Kidney epithelial cell (primary cell): ENCODE data around the gene PRKD1. TPM values are rescaled to one million over a fixed set of nuclear protein-coding genes. Genes with fewer than 3 reads are reported as not detected.

Experiments used
- DNase-seq: peaks from one replicate; pipeline ENCODE4 v3.0.0-alpha.2; 2010; ENCODE audit warnings: low read depth
- H3K27me3 ChIP-seq: 2 replicates; pipeline ENCODE4 v1.6.0; 2011; ENCODE audit warnings: low read length; ENCODE audit not compliant: control insufficient read depth, insufficient read depth
- H3K36me3 ChIP-seq: 2 replicates; pipeline ENCODE4 v1.5.1; 2011; ENCODE audit warnings: low read length; ENCODE audit not compliant: control insufficient read depth, insufficient read depth
- H3K4me3 ChIP-seq: 2 replicates; pipeline ENCODE4 v1.5.1; 2011; ENCODE audit warnings: low read depth, mild to moderate bottlenecking, control low read depth, low read length
- CTCF ChIP-seq: IDR thresholded peaks from 2 replicates; pipeline ENCODE4 v1.5.1; 2011; ENCODE audit warnings: mild to moderate bottlenecking, moderate library complexity, low read length, control low read depth, inconsistent platforms; ENCODE audit not compliant: insufficient read depth, poor library complexity, severe bottlenecking
- total RNA-seq: library from RNA; depleted of rRNA; stranded (reverse); fragments of >200 nt; gene quantifications from 2 replicates; pipeline ENCODE4 v1.2.3, GENCODE V29; 2015

PRKD1 gene
- total RNA-seq, 1 donor from 2014 or later = 7.2 TPM

GRCh38 chr14:29668201-29668600 is 259.4 kb downstream of the PRKD1 start:
- no peak for DNase-seq
- H3K27me3 ChIP-seq = no peaks in the 10 kb centered on the region
- no peak for TF ChIP-seq CTCF
- no peaks in the 10 kb centered on the region for H3K36me3 ChIP-seq
- no peak overlapping the region for H3K4me3 ChIP-seq

GRCh38 chr14:29664515-29664914 is 263.1 kb downstream of the PRKD1 start:
- no peak for TF ChIP-seq CTCF
- no peaks in the 10 kb centered on the region for H3K27me3 ChIP-seq
- H3K36me3 ChIP-seq = no peaks in the 10 kb centered on the region
- DNase-seq = no peak
- H3K4me3 ChIP-seq = no peak overlapping the region

GRCh38 chr14:29663281-29663801 is 264.3 kb downstream of the PRKD1 start:
- no peak for DNase-seq
- Histone ChIP-seq H3K27me3 (no peaks in the 10 kb centered on the region), H3K36me3 (no peaks in the 10 kb centered on the region), H3K4me3 (no peak overlapping the region)
- no peak for TF ChIP-seq CTCF

- DNase-seq = no peak
- TF ChIP-seq CTCF = no peak
- Histone ChIP-seq H3K4me3 (no peak overlapping the region), H3K27me3 (no peaks in the 10 kb centered on the region), H3K36me3 (no peaks in the 10 kb centered on the region)
Measured at GRCh38 chr14:29654901-29655550, 272.6 kb downstream of the PRKD1 start.

GRCh38 chr14:29653303-29653702 is 274.3 kb downstream of the PRKD1 start:
- Histone ChIP-seq H3K36me3 (no peaks in the 10 kb centered on the region), H3K4me3 (no peak overlapping the region), H3K27me3 (no peaks in the 10 kb centered on the region)
- no peak for TF ChIP-seq CTCF
- DNase-seq = no peak

GRCh38 chr14:29652571-29652970 is 275.1 kb downstream of the PRKD1 start:
- Histone ChIP-seq H3K27me3 (no peaks in the 10 kb centered on the region), H3K36me3 (no peaks in the 10 kb centered on the region), H3K4me3 (no peak overlapping the region)
- DNase-seq = no peak
- no peak for TF ChIP-seq CTCF
